Cardiac muscle cell (in vitro differentiated cells and primary cell): ENCODE results near the gene IQCN. TPM values are rescaled to one million over a fixed set of nuclear protein-coding genes. Genes with fewer than 3 reads are reported as not detected.

Experiments used
- DNase-seq, 2 donors: peaks; one replicate each; pipeline versions ENCODE4 v3.0.0 to v3.0.0-alpha.2; 2010 to 2017; ENCODE audit warnings: low read depth in 1 of 2, low spot score in 1 of 2
- H3K27ac ChIP-seq: fragments of 200-600 bp; sonication (generic); 2 replicates; pipeline ENCODE4 v1.5.1; 2016
- H3K27me3 ChIP-seq: fragments of 200-600 bp; sonication (generic); 2 replicates; pipeline ENCODE4 v1.6.0; 2016; ENCODE audit warnings: control low read depth
- H3K36me3 ChIP-seq: fragments of 200-600 bp; sonication (generic); 2 replicates; pipeline ENCODE4 v1.5.1; 2016; ENCODE audit warnings: control low read depth
- H3K4me1 ChIP-seq: fragments of 200-600 bp; sonication (generic); 2 replicates; pipeline ENCODE4 v1.8.1; 2017; ENCODE audit warnings: low read depth, mild to moderate bottlenecking, mixed run types
- H3K4me3 ChIP-seq: fragments of 200-600 bp; sonication (generic); 2 replicates; pipeline ENCODE4 v1.5.1; 2016; ENCODE audit warnings: mild to moderate bottlenecking
- H3K9me3 ChIP-seq: fragments of 200-600 bp; sonication (generic); 2 replicates; pipeline ENCODE4 v1.5.1; 2017; ENCODE audit warnings: low read depth, mild to moderate bottlenecking, control low read depth
- polyA plus RNA-seq: library from polyadenylated mRNA; unstranded; fragments of >200 nt; fragmentation: Nextera tagmentation; extraction: Ambion mirVana; gene quantifications from 2 replicates; pipeline ENCODE4 v1.2.1, GENCODE V29; 2016
- total RNA-seq: library from RNA; depleted of rRNA; stranded (reverse); fragments of >200 nt; gene quantifications from 2 replicates; pipeline ENCODE4 v1.2.3, GENCODE V29; 2016
- TF ChIP-seq, protein P1 (sequence below): IDR thresholded peaks from 2 replicates; pipeline ENCODE4 v1.5.1; 2012; ENCODE audit warnings: low read depth, mild to moderate bottlenecking, low read length

The IQCN gene
- total and polyA plus RNA-seq, 2 experiments from 2014 or later = 0.38 to 3.2 TPM

DNA sequence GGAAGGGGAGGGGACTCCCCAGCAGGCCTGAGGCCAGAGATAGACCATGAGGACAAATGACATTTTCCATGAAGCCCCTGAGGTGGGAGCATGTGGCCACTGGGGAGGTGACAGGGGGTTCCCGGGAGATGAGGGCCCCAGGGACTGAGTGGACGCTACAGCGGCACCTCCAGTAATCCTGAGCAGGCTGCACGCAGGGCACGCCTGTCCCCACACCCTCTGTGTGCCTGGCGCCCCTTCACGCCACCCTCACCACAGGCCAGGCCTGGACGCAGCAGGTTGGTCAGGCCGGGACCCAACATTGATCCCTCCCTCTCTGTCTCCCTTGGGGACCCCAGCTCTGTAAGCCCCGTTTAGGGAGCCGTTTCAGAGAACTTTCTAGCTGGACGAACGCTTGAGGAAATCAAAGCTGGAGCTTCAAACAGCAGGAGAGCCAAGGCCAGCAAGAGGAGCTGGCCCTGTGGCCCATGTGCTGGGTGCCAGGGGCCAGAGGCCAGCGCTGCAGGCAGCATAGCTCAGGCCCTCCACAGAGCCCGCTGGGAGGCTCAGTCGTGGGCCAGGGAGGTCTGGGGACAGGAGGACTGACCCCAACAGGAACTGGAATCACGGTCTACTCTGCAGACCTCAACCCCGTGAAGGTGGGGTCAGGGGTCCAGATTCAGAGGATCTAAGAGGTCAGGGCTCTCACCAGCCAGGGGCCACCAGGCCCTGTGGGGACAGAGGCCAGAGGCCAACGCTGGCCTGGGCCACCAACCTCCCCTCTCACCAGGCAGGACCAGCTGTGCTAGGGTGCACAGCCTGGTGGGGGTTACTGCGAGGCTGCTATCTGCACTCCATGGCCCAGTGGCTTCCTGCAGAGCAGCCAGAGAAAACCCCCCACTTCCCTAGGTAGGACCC lies 34.0 kb upstream of the IQCN start:
- Histone ChIP-seq H3K9me3 (no peaks in the 10 kb centered on the region), H3K4me1 (peaks cover 29% of the 10 kb centered on the region), H3K27ac (no peak overlapping the region), H3K27me3 (no peaks in the 10 kb centered on the region), H3K36me3 (peaks cover 9% of the 10 kb centered on the region), H3K4me3 (no peak overlapping the region)
- DNase-seq = no peak
- TF ChIP-seq, protein P1, sequence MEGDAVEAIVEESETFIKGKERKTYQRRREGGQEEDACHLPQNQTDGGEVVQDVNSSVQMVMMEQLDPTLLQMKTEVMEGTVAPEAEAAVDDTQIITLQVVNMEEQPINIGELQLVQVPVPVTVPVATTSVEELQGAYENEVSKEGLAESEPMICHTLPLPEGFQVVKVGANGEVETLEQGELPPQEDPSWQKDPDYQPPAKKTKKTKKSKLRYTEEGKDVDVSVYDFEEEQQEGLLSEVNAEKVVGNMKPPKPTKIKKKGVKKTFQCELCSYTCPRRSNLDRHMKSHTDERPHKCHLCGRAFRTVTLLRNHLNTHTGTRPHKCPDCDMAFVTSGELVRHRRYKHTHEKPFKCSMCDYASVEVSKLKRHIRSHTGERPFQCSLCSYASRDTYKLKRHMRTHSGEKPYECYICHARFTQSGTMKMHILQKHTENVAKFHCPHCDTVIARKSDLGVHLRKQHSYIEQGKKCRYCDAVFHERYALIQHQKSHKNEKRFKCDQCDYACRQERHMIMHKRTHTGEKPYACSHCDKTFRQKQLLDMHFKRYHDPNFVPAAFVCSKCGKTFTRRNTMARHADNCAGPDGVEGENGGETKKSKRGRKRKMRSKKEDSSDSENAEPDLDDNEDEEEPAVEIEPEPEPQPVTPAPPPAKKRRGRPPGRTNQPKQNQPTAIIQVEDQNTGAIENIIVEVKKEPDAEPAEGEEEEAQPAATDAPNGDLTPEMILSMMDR = no peak

DNA sequence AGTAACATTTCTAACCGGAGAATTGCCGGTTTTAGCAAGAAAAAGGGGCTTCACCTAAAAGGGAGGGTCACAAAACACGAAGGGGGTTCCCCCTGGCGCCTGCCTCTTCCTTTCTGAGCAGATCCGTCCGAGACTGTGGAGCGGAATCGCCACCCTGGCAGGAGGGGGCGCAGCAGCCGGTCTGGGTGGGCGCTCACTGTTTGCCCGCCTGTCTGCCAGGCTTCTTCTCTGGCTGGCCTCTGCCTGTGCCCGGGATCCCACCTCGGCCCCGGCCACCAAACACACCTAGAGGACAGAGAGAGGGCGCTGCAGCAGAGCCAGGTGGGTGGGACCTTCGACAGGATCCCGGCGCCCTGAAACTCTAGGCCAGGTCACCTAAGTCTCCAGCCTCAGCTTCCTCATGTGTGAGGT lies 33.0 kb upstream of the IQCN start:
- Histone ChIP-seq H3K4me3 (no peak overlapping the region), H3K27ac (no peak overlapping the region), H3K36me3 (peaks cover 9% of the 10 kb centered on the region), H3K4me1 (peaks cover 29% of the 10 kb centered on the region), H3K27me3 (no peaks in the 10 kb centered on the region), H3K9me3 (no peaks in the 10 kb centered on the region)
- TF ChIP-seq, protein P1 = no peak
- no peak for DNase-seq

DNA sequence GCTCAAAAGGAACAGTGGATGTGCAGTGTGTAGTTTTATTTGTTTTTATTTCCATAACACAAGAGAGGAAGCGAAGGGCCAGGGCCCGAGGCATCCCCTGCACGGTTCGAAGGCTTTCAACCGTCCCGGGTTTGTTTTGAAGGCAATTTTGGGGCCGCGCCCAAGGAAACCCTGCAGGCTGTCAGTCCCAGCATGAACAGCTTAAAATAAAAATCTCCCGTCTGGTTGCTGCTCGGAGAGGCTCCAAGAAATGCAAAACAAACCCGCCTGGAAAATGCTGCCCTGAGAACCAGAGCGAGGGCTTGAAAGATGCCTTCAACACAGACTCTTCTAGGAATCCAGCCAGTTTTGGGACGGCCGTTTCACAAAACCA lies 32.6 kb upstream of the IQCN start:
- H3K27me3 ChIP-seq = no peaks in the 10 kb centered on the region
- TF ChIP-seq, protein P1 = no peak
- DNase-seq = no peak
- peaks cover 9% of the 10 kb centered on the region for H3K36me3 ChIP-seq
- H3K27ac ChIP-seq = no peak overlapping the region
- peaks cover 26% of the 10 kb centered on the region for H3K4me1 ChIP-seq
- no peaks in the 10 kb centered on the region for H3K9me3 ChIP-seq
- H3K4me3 ChIP-seq = no peak overlapping the region

- H3K4me3 ChIP-seq = no peak overlapping the region
- H3K36me3 ChIP-seq = peaks cover 9% of the 10 kb centered on the region
- H3K9me3 ChIP-seq = no peaks in the 10 kb centered on the region
- H3K27me3 ChIP-seq = no peaks in the 10 kb centered on the region
- DNase-seq = no peak
- TF ChIP-seq, protein P1 = no peak
- peaks cover 21% of the 10 kb centered on the region for H3K4me1 ChIP-seq
- H3K27ac ChIP-seq = peak overlapping the region; percentile 95
These were observed 32.1 kb upstream of the IQCN start for GRCh38 chr19:18306209-18306887.

DNA sequence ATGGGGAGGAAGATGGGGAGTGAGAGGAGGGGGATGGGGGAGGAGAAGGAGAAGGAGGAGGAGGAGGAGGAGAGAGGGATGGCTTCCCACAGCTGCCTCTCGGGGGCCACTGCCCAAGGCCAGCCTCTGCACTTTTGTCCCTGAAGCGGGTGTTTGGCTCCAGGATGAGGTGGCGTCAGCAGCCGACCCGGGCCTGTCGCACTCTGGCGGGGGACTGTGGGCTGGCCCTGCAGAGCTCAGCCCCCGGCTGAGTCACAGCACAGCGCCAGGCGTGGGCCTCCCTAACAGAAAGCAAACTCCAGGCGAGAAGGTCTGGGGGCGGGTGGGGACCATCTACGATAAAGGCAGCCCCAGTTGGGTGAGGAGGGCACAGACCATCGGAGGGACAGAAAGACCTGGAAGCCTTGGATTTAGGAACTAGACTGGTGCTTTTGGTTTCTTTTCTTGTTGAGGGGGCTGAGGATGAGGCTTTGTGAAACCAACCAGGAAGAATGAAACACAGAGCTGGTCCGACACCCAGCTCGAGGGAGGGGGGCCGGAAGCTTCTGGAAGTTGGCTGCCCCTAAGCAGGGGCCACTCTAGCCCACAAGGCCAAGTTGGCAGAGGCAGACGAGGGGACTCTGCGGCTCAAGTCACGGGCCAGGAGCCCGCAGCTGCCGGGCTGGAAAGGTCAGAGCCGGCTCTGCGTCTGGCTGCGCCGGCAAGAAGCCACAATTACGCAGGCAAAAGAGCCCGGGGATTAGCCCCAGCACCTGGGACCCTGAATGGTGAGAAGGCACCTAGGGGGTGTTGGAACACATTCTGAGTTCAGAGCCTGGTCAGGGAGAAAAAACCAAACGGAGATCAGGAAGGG lies 30.4 kb upstream of the IQCN start:
- Histone ChIP-seq H3K9me3 (no peaks in the 10 kb centered on the region), H3K4me3 (no peak overlapping the region), H3K36me3 (peaks cover 8% of the 10 kb centered on the region), H3K27ac (peak overlapping the region; percentile 95), H3K4me1 (peaks cover 21% of the 10 kb centered on the region), H3K27me3 (no peaks in the 10 kb centered on the region)
- TF ChIP-seq, protein P1 = no peak
- peak; percentile 68 to 89 for DNase-seq
